ENCODE results near the gene LARP4B.

LARP4B gene

DNA sequence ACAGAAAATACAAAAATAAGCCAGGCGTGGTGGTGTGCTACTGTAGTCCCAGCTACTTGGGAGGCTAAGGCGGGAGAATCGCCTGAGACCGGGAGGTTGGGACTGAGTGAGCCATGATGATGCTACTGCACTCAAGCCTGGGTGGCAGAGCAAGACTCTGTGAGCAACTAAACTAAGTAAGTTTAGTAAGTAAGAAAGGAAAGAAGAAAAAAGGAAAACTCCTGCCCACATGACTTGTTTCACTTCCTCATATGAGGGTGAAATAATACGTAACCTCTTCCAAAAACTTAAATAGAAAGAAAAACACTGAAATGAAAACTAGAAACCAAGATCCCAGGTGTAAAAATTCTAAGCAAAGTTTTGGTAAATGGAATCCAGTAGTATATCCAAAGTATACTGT, 79.6 kb downstream of the LARP4B start:
- no peaks in the 10 kb centered on the region for H3K27me3 ChIP-seq (ENCODE audit: control insufficient read depth in 1 of 2, insufficient read depth in 1 of 2, low read length in 2 of 2)
- no peak overlapping the region for H2BK120ac ChIP-seq (ENCODE audit: low read depth, low read length)
- no peak overlapping the region for H3K23ac ChIP-seq (ENCODE audit: low read length in 2 of 2)
- H2BK15ac ChIP-seq (ENCODE audit: low read depth, poor library complexity, severe bottlenecking) = no peak overlapping the region
- H3K4ac ChIP-seq (ENCODE audit: low read depth in 1 of 2, low read length in 2 of 2) = no peak overlapping the region
- peaks cover 8% of the 10 kb centered on the region for H3K4me1 ChIP-seq (ENCODE audit: control insufficient read depth, insufficient read depth, low read depth, low read length)
- no peak overlapping the region for H3K27ac ChIP-seq (ENCODE audit: low read length, poor library complexity, severe bottlenecking)
- H3K18ac ChIP-seq (ENCODE audit: low read depth in 1 of 2, low read length in 2 of 2) = no peak overlapping the region
- H3K9me3 ChIP-seq (ENCODE audit: control insufficient read depth, low read length) = peaks cover 25% of the 10 kb centered on the region
- H4K91ac ChIP-seq (ENCODE audit: low read length) = no peak overlapping the region
- no peak overlapping the region for H2AK5ac ChIP-seq (ENCODE audit: low read length, severe bottlenecking)
- peaks cover 21% of the 10 kb centered on the region for H3K79me1 ChIP-seq (replicated peaks; ENCODE audit: low read length, poor library complexity, severe bottlenecking)
- H2AFZ ChIP-seq (ENCODE audit: low read depth, low read length) = no peak overlapping the region
- no peak overlapping the region for H3K4me2 ChIP-seq (ENCODE audit: low read length, poor library complexity, severe bottlenecking)
- no peak overlapping the region for H2BK5ac ChIP-seq (ENCODE audit: low read depth, low read length, poor library complexity, severe bottlenecking)
- WGBS = 98% methylated on average over 4 of the region's 5 CpGs
- no peak overlapping the region for H3K9ac ChIP-seq (ENCODE audit: low read length)
- no peak overlapping the region for H4K8ac ChIP-seq (ENCODE audit: low read length)
- H2BK12ac ChIP-seq (ENCODE audit: low read length in 2 of 2) = no peak overlapping the region
- peaks cover 25 to 71% of the 10 kb centered on the region in 2 experiments for H3K36me3 ChIP-seq (ENCODE audit: control insufficient read depth in 1 of 2, insufficient read depth in 2 of 2, low read depth in 1 of 2, low read length in 2 of 2)
- H3K14ac ChIP-seq (ENCODE audit: low read length in 2 of 2) = no peak overlapping the region
- DNase-seq = no peak
- H3K4me3 ChIP-seq (ENCODE audit: insufficient read depth in 1 of 2, low read depth in 1 of 2, low read length in 2 of 2) = no peak overlapping the region

GRCh38 chr10:850093-850492, 81.4 kb downstream of the LARP4B start:
- H4K91ac ChIP-seq (ENCODE audit: low read length) = no peak overlapping the region
- peaks cover 7% of the 10 kb centered on the region for H3K4me1 ChIP-seq (ENCODE audit: control insufficient read depth, insufficient read depth, low read depth, low read length)
- H2BK5ac ChIP-seq (ENCODE audit: low read depth, low read length, poor library complexity, severe bottlenecking) = no peak overlapping the region
- peaks cover 23% of the 10 kb centered on the region for H3K79me1 ChIP-seq (replicated peaks; ENCODE audit: low read length, poor library complexity, severe bottlenecking)
- no peaks in the 10 kb centered on the region for H3K27me3 ChIP-seq (ENCODE audit: control insufficient read depth in 1 of 2, insufficient read depth in 1 of 2, low read length in 2 of 2)
- H3K4me3 ChIP-seq (ENCODE audit: insufficient read depth in 1 of 2, low read depth in 1 of 2, low read length in 2 of 2) = no peak overlapping the region
- peaks cover 25% of the 10 kb centered on the region for H3K9me3 ChIP-seq (ENCODE audit: control insufficient read depth, low read length)
- H2BK120ac ChIP-seq (ENCODE audit: low read depth, low read length) = no peak overlapping the region
- no peak overlapping the region for H3K14ac ChIP-seq (ENCODE audit: low read length in 2 of 2)
- no peak for DNase-seq
- H3K18ac ChIP-seq (ENCODE audit: low read depth in 1 of 2, low read length in 2 of 2) = no peak overlapping the region
- no peak overlapping the region for H2AK5ac ChIP-seq (ENCODE audit: low read length, severe bottlenecking)
- no peak overlapping the region for H3K4me2 ChIP-seq (ENCODE audit: low read length, poor library complexity, severe bottlenecking)
- no peak overlapping the region for H2BK15ac ChIP-seq (ENCODE audit: low read depth, poor library complexity, severe bottlenecking)
- no peak overlapping the region for H2AFZ ChIP-seq (ENCODE audit: low read depth, low read length)
- 100% methylated on average over 2 of the region's 2 CpGs for WGBS
- H3K27ac ChIP-seq (ENCODE audit: low read length, poor library complexity, severe bottlenecking) = no peak overlapping the region
- H3K36me3 ChIP-seq (ENCODE audit: control insufficient read depth in 1 of 2, insufficient read depth in 2 of 2, low read depth in 1 of 2, low read length in 2 of 2) = peaks cover 33 to 69% of the 10 kb centered on the region in 2 experiments
- no peak overlapping the region for H3K9ac ChIP-seq (ENCODE audit: low read length)
- no peak overlapping the region for H2BK12ac ChIP-seq (ENCODE audit: low read length in 2 of 2)
- H4K8ac ChIP-seq (ENCODE audit: low read length) = no peak overlapping the region
- no peak overlapping the region for H3K4ac ChIP-seq (ENCODE audit: low read depth in 1 of 2, low read length in 2 of 2)
- H3K23ac ChIP-seq (ENCODE audit: low read length in 2 of 2) = no peak overlapping the region

- no peak overlapping the region for H3K9ac ChIP-seq (ENCODE audit: low read length)
- H3K23ac ChIP-seq (ENCODE audit: low read length in 2 of 2) = no peak overlapping the region
- no peak overlapping the region for H3K14ac ChIP-seq (ENCODE audit: low read length in 2 of 2)
- DNase-seq = no peak
- H2BK15ac ChIP-seq (ENCODE audit: low read depth, poor library complexity, severe bottlenecking) = no peak overlapping the region
- no peak overlapping the region for H2AK5ac ChIP-seq (ENCODE audit: low read length, severe bottlenecking)
- H2BK120ac ChIP-seq (ENCODE audit: low read depth, low read length) = no peak overlapping the region
- no peak overlapping the region for H4K91ac ChIP-seq (ENCODE audit: low read length)
- H3K27ac ChIP-seq (ENCODE audit: low read length, poor library complexity, severe bottlenecking) = no peak overlapping the region
- no peak overlapping the region for H3K4me3 ChIP-seq (ENCODE audit: insufficient read depth in 1 of 2, low read depth in 1 of 2, low read length in 2 of 2)
- no peak overlapping the region for H3K4ac ChIP-seq (ENCODE audit: low read depth in 1 of 2, low read length in 2 of 2)
- H2AFZ ChIP-seq (ENCODE audit: low read depth, low read length) = no peak overlapping the region
- peaks cover 24% of the 10 kb centered on the region for H3K79me1 ChIP-seq (replicated peaks; ENCODE audit: low read length, poor library complexity, severe bottlenecking)
- H2BK12ac ChIP-seq (ENCODE audit: low read length in 2 of 2) = no peak overlapping the region
- peaks cover 14% of the 10 kb centered on the region for H3K4me1 ChIP-seq (ENCODE audit: control insufficient read depth, insufficient read depth, low read depth, low read length)
- H3K4me2 ChIP-seq (ENCODE audit: low read length, poor library complexity, severe bottlenecking) = no peak overlapping the region
- peaks cover 35 to 66% of the 10 kb centered on the region in 2 experiments for H3K36me3 ChIP-seq (ENCODE audit: control insufficient read depth in 1 of 2, insufficient read depth in 2 of 2, low read depth in 1 of 2, low read length in 2 of 2)
- no peaks in the 10 kb centered on the region for H3K27me3 ChIP-seq (ENCODE audit: control insufficient read depth in 1 of 2, insufficient read depth in 1 of 2, low read length in 2 of 2)
- no peak overlapping the region for H4K8ac ChIP-seq (ENCODE audit: low read length)
- 94% methylated on average over 7 of the region's 7 CpGs for WGBS
- no peak overlapping the region for H2BK5ac ChIP-seq (ENCODE audit: low read depth, low read length, poor library complexity, severe bottlenecking)
- H3K9me3 ChIP-seq (ENCODE audit: control insufficient read depth, low read length) = peaks cover 14% of the 10 kb centered on the region
- no peak overlapping the region for H3K18ac ChIP-seq (ENCODE audit: low read depth in 1 of 2, low read length in 2 of 2)
Observed at GRCh38 chr10:847868-848267, 83.6 kb downstream of the LARP4B start.

- H3K23ac ChIP-seq (ENCODE audit: low read length in 2 of 2) = no peak overlapping the region
- no peak overlapping the region for H2BK5ac ChIP-seq (ENCODE audit: low read depth, low read length, poor library complexity, severe bottlenecking)
- H3K9me3 ChIP-seq (ENCODE audit: control insufficient read depth, low read length) = peaks cover 14% of the 10 kb centered on the region
- WGBS = 95% methylated on average over 7 of the region's 7 CpGs
- no peaks in the 10 kb centered on the region for H3K27me3 ChIP-seq (ENCODE audit: control insufficient read depth in 1 of 2, insufficient read depth in 1 of 2, low read length in 2 of 2)
- no peak overlapping the region for H3K4ac ChIP-seq (ENCODE audit: low read depth in 1 of 2, low read length in 2 of 2)
- no peak overlapping the region for H2AK5ac ChIP-seq (ENCODE audit: low read length, severe bottlenecking)
- H2BK15ac ChIP-seq (ENCODE audit: low read depth, poor library complexity, severe bottlenecking) = no peak overlapping the region
- no peak for DNase-seq
- H3K27ac ChIP-seq (ENCODE audit: low read length, poor library complexity, severe bottlenecking) = no peak overlapping the region
- no peak overlapping the region for H3K14ac ChIP-seq (ENCODE audit: low read length in 2 of 2)
- no peak overlapping the region for H4K8ac ChIP-seq (ENCODE audit: low read length)
- H2AFZ ChIP-seq (ENCODE audit: low read depth, low read length) = no peak overlapping the region
- H3K79me1 ChIP-seq (replicated peaks; ENCODE audit: low read length, poor library complexity, severe bottlenecking) = peaks cover 26% of the 10 kb centered on the region
- H2BK12ac ChIP-seq (ENCODE audit: low read length in 2 of 2) = no peak overlapping the region
- H3K4me3 ChIP-seq (ENCODE audit: insufficient read depth in 1 of 2, low read depth in 1 of 2, low read length in 2 of 2) = no peak overlapping the region
- peaks cover 14% of the 10 kb centered on the region for H3K4me1 ChIP-seq (ENCODE audit: control insufficient read depth, insufficient read depth, low read depth, low read length)
- H3K9ac ChIP-seq (ENCODE audit: low read length) = no peak overlapping the region
- H3K36me3 ChIP-seq (ENCODE audit: control insufficient read depth in 1 of 2, insufficient read depth in 2 of 2, low read depth in 1 of 2, low read length in 2 of 2) = peaks cover 39 to 69% of the 10 kb centered on the region in 2 experiments
- H3K4me2 ChIP-seq (ENCODE audit: low read length, poor library complexity, severe bottlenecking) = no peak overlapping the region
- H3K18ac ChIP-seq (ENCODE audit: low read depth in 1 of 2, low read length in 2 of 2) = no peak overlapping the region
- H2BK120ac ChIP-seq (ENCODE audit: low read depth, low read length) = no peak overlapping the region
- no peak overlapping the region for H4K91ac ChIP-seq (ENCODE audit: low read length)
Observed at GRCh38 chr10:846126-846685, 85.3 kb downstream of the LARP4B start.

Data from mesenchymal stem cell (in vitro differentiated cells and primary cell).